HEK293 (cell line): ENCODE measurements around the gene ASCC3.

ENCODE experiments used
- KLF10 ChIP-seq: fragments of 450-650 bp; IDR thresholded peaks from 2 replicates; pipeline ENCODE4 v1.5.1; 2018; ENCODE audit warnings: missing biosample characterization, mild to moderate bottlenecking, missing genetic modification characterization
- KLF17 ChIP-seq: fragments of 450-650 bp; formaldehyde crosslinking; IDR thresholded peaks from 2 replicates; pipeline ENCODE4 v1.5.1; 2016; ENCODE audit warnings: missing biosample characterization, missing genetic modification characterization
- MZF1 ChIP-seq: fragments of 450-650 bp; formaldehyde crosslinking; IDR thresholded peaks from 2 replicates; pipeline ENCODE4 v1.5.1; 2017; ENCODE audit warnings: missing biosample characterization, missing genetic modification characterization, borderline replicate concordance
- REPIN1 ChIP-seq: fragments of 450-650 bp; formaldehyde crosslinking; IDR thresholded peaks from 2 replicates; pipeline ENCODE4 v1.5.1; 2017; ENCODE audit warnings: missing biosample characterization, missing genetic modification characterization, low read depth
- TSHZ1 ChIP-seq: fragments of 450-650 bp; formaldehyde crosslinking; IDR thresholded peaks from 2 replicates; pipeline ENCODE4 v1.5.1; 2016; ENCODE audit warnings: missing biosample characterization, missing genetic modification characterization, borderline replicate concordance
- ZBTB44 ChIP-seq: fragments of 450-650 bp; IDR thresholded peaks from 2 replicates; pipeline ENCODE4 v1.5.1; 2018; ENCODE audit warnings: missing biosample characterization, mild to moderate bottlenecking, missing genetic modification characterization
- ZBTB48 ChIP-seq: fragments of 450-650 bp; formaldehyde crosslinking; IDR thresholded peaks from 2 replicates; pipeline ENCODE4 v1.5.1; 2016; ENCODE audit warnings: missing biosample characterization, missing genetic modification characterization
- ZFP41 ChIP-seq: fragments of 450-650 bp; formaldehyde crosslinking; IDR thresholded peaks from 2 replicates; pipeline ENCODE4 v1.5.1; 2016; ENCODE audit warnings: missing biosample characterization, missing genetic modification characterization, borderline replicate concordance
- ZNF112 ChIP-seq: fragments of 450-650 bp; formaldehyde crosslinking; IDR thresholded peaks from 2 replicates; pipeline ENCODE4 v1.5.0; 2017; ENCODE audit warnings: missing biosample characterization, missing genetic modification characterization
- ZNF175 ChIP-seq: fragments of 450-650 bp; formaldehyde crosslinking; IDR thresholded peaks from 2 replicates; pipeline ENCODE4 v1.5.1; 2016; ENCODE audit warnings: missing biosample characterization, missing genetic modification characterization
- ZNF18 ChIP-seq: fragments of 450-650 bp; formaldehyde crosslinking; IDR thresholded peaks from 2 replicates; pipeline ENCODE4 v1.5.1; 2016; ENCODE audit warnings: missing biosample characterization, missing genetic modification characterization
- ZNF211 ChIP-seq: fragments of 450-650 bp; formaldehyde crosslinking; IDR thresholded peaks from 2 replicates; pipeline ENCODE4 v1.5.1; 2016; ENCODE audit warnings: low read depth, missing biosample characterization, missing genetic modification characterization
- ZNF26 ChIP-seq: fragments of 450-650 bp; formaldehyde crosslinking; IDR thresholded peaks from 2 replicates; pipeline ENCODE4 v1.5.1; 2016; ENCODE audit warnings: missing biosample characterization, missing genetic modification characterization
- ZNF404 ChIP-seq: fragments of 450-650 bp; formaldehyde crosslinking; IDR thresholded peaks from 2 replicates; pipeline ENCODE4 v1.5.1; 2017; ENCODE audit warnings: missing biosample characterization, missing genetic modification characterization
- ZNF426 ChIP-seq: fragments of 450-650 bp; formaldehyde crosslinking; IDR thresholded peaks from 2 replicates; pipeline ENCODE4 v1.5.1; 2017; ENCODE audit warnings: missing biosample characterization, missing genetic modification characterization, mild to moderate bottlenecking, inconsistent platforms, moderate library complexity
- ZNF510 ChIP-seq: fragments of 450-650 bp; formaldehyde crosslinking; IDR thresholded peaks from 2 replicates; pipeline ENCODE4 v1.5.1; 2018; ENCODE audit warnings: mild to moderate bottlenecking, missing genetic modification characterization, missing biosample characterization; ENCODE audit not compliant: insufficient replicate concordance
- ZNF624 ChIP-seq: fragments of 450-650 bp; formaldehyde crosslinking; IDR thresholded peaks from 2 replicates; pipeline ENCODE4 v1.5.1; 2017; ENCODE audit warnings: missing biosample characterization, missing genetic modification characterization
- ZNF629 ChIP-seq: fragments of 450-650 bp; formaldehyde crosslinking; IDR thresholded peaks from 2 replicates; pipeline ENCODE4 v1.5.1; 2017; ENCODE audit warnings: missing biosample characterization, missing genetic modification characterization
- ZNF654 ChIP-seq: fragments of 450-650 bp; formaldehyde crosslinking; IDR thresholded peaks from 2 replicates; pipeline ENCODE4 v1.5.1; 2016; ENCODE audit warnings: low read depth, missing biosample characterization, missing genetic modification characterization
- ZNF660 ChIP-seq: fragments of 450-650 bp; IDR thresholded peaks from 2 replicates; pipeline ENCODE4 v1.5.1; 2018; ENCODE audit warnings: missing biosample characterization, mild to moderate bottlenecking, missing genetic modification characterization
- ZNF677 ChIP-seq: fragments of 450-650 bp; IDR thresholded peaks from 2 replicates; pipeline ENCODE4 v1.5.0; 2018; ENCODE audit warnings: missing biosample characterization, mild to moderate bottlenecking, missing genetic modification characterization, moderate library complexity
- ZNF776 ChIP-seq: fragments of 450-650 bp; formaldehyde crosslinking; IDR thresholded peaks from 2 replicates; pipeline ENCODE4 v1.5.0; 2017; ENCODE audit warnings: missing biosample characterization, missing genetic modification characterization, borderline replicate concordance
- ZNF785 ChIP-seq: fragments of 450-650 bp; formaldehyde crosslinking; IDR thresholded peaks from 2 replicates; pipeline ENCODE4 v1.5.1; 2016; ENCODE audit warnings: missing biosample characterization, missing genetic modification characterization
- ZSCAN18 ChIP-seq: fragments of 450-650 bp; formaldehyde crosslinking; IDR thresholded peaks from 2 replicates; pipeline ENCODE4 v1.5.1; 2016; ENCODE audit warnings: missing biosample characterization, missing genetic modification characterization
- ZSCAN4 ChIP-seq: fragments of 450-650 bp; formaldehyde crosslinking; IDR thresholded peaks from 2 replicates; pipeline ENCODE4 v1.5.1; 2017; ENCODE audit warnings: missing biosample characterization, missing genetic modification characterization

Gene ASCC3

GRCh38 chr6:100880853-100881706, at the start of gene ASCC3 (continued):
- TF ChIP-seq ZNF18 (tag by site-specific recombination) (peak; percentile 38; the same call in 1 of the 2 replicates), KLF10 (tag by site-specific recombination) (no peak), ZBTB44 (tag by site-specific recombination) (peak; percentile 14; the same call in 1 of the 2 replicates), ZNF624 (no peak), KLF17 (tag by site-specific recombination) (peak; percentile 65; the same call in 1 of the 2 replicates), ZNF677 (tag by site-specific recombination) (no peak), ZNF510 (tag by site-specific recombination) (no peak), ZSCAN18 (no peak; the same call in 1 of the 2 replicates), TSHZ1 (tag by site-specific recombination) (no peak), ZNF404 (no peak), ZBTB48 (no peak), ZNF776 (no peak), ZNF660 (0 out of 2 replicates have a peak, but pooled peaks have one; percentile 17), ZNF112 (tag by site-specific recombination) (no peak), ZNF26 (tag by site-specific recombination) (no peak), ZFP41 (tag by site-specific recombination) (no peak), ZNF175 (tag by site-specific recombination) (no peak), ZNF654 (no peak), ZNF629 (tag by site-specific recombination) (peak; percentile 86), REPIN1 (tag by site-specific recombination) (no peak), ZNF426 (no peak), MZF1 (tag by site-specific recombination) (no peak), ZNF785 (peak; percentile 69; the same call in 1 of the 2 replicates), ZSCAN4 (tag by site-specific recombination) (0 out of 2 replicates have a peak, but pooled peaks have one; percentile 8), ZNF211 (tag by site-specific recombination) (no peak)
